ENCODE results near the gene RAD23B. TPM values are rescaled to one million over a fixed set of nuclear protein-coding genes. Genes with fewer than 3 reads are reported as not detected.

The RAD23B gene
- total RNA-seq, 1 donor from 2014 or later, result 82.8 TPM

DNA sequence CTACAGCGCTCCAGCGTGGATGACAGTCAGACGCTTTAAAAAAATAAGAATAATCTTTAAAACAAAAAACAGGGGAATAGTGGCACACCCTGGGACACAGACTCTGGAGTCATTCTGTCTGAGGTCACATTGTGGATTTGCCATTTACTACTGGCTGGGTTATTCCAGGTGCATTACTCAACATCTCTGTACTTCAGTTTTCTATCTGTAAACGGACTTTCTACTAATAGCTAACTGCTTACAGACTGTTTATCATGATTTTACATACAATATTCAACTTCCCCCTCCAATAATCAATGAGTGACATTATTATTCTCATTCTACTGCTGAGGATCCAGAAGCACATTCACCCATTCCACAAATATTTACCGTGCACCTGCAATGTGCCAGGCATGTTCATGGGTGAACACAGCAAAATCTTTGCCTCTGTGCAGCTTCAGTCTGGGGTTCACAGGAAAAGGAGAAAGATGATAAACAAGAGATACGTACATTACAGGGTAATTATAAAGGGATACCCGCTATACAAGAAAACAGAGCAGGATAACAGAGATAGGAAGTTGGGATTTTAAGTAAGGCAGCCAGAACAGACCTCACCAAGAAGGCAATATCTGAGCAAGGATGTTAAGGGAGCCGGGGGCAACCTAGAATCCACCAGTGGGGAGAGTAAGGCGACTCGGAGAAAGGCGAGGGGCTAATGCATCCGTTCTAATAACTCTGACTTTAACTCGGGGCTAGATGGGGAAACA lies 984 bp upstream of the RAD23B start:
- TF ChIP-seq, protein P1, sequence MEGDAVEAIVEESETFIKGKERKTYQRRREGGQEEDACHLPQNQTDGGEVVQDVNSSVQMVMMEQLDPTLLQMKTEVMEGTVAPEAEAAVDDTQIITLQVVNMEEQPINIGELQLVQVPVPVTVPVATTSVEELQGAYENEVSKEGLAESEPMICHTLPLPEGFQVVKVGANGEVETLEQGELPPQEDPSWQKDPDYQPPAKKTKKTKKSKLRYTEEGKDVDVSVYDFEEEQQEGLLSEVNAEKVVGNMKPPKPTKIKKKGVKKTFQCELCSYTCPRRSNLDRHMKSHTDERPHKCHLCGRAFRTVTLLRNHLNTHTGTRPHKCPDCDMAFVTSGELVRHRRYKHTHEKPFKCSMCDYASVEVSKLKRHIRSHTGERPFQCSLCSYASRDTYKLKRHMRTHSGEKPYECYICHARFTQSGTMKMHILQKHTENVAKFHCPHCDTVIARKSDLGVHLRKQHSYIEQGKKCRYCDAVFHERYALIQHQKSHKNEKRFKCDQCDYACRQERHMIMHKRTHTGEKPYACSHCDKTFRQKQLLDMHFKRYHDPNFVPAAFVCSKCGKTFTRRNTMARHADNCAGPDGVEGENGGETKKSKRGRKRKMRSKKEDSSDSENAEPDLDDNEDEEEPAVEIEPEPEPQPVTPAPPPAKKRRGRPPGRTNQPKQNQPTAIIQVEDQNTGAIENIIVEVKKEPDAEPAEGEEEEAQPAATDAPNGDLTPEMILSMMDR (conservative IDR thresholded peaks at IDR 0.05; ENCODE audit: low read depth, low read length), result no peak
- H3K4me3 ChIP-seq (ENCODE audit: low read depth, low read length), result peak overlapping the region; percentile 62
- DNase-seq (ENCODE audit: low read depth), result no peak

DNA sequence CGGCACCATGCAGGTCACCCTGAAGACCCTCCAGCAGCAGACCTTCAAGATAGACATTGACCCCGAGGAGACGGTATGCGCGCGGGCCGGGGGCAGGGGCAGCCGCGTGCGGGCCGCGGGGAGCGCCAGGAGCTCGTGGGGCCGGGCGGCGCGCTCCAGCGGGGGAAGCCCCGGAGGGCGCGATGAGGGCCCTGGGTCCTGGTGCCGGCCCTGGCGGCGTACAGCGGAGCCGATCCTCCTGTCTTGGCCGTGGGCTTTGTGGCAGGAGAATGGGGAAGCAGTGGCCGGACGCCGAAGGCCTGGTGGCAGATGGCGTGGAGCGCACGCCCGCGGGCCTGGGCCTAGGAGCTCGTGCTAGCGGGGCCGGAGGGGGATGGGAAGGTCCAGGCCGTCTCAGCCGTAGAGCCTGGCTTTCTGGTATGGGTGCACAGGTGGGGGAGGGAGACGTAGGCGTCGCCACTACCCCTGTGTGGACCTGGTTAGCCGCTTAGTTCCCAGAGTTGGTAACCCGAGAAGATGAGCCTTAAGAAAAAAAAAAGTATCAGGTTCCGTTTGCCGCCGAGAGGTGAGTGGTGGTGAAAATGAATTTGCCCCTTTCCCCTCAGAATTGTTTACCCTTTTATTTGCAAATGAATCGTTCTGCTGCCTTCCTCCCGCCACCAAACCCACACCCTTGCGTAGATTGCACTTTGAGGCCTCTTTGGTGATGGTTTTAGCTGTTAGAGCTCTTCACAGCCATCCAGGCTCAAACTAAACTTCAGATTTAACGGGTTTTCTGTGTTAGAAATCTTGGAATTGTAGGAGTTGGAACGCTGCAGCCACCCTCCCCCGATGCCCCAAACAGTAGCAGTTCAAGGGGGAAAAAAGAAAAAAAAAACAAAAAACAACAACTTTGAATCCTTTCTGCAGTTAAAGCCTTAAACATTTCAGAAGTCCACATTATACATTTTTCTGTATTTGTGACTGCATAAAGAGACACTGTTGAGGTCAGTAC lies 841 bp downstream of the RAD23B start:
- no peak for DNase-seq (ENCODE audit: low read depth)
- peak overlapping the region; percentile 62 for H3K4me3 ChIP-seq (ENCODE audit: low read depth, low read length)
- TF ChIP-seq, protein P1 (conservative IDR thresholded peaks at IDR 0.05; ENCODE audit: low read depth, low read length), result no peak

DNA sequence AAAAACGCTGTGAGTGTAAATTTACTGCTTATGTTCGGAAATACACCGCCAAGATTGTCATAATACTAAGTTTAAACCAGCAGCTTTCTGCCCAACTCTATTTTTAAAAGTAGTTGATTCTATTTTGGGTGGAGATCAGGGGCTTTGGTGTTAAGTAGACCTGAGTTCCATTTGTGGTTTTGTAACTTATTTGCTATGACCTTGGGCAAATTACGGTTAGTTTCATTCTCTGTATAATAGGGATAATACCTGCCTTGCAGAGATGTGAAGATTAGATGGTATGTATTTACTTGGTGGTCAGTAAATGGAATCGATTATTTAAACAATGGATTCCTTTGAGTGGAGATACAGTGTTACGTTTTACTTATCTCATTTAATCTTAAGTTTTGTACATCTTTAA lies 1.6 kb downstream of the RAD23B start:
- TF ChIP-seq, protein P1 (conservative IDR thresholded peaks at IDR 0.05; ENCODE audit: low read depth, low read length), result no peak

DNA sequence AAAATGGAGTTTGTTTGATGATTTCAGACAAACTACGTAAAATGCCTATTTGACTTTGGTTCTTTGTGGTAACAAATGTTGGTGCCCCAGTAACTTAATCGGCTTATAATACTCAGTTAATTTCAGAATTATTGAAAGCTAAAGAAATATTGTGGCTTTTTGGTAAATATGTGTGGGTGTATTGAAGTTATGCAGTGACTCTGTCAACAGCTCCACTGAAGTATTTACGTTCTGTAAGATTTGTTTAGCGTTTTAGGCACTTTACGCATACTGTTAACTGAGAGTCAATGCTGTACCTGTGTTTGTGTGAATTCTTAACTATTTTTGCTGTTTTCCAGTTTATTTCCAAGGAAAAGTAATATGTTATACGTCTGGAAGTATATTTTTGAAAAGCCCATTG lies 2.2 kb downstream of the RAD23B start:
- H3K4me3 ChIP-seq (ENCODE audit: low read depth, low read length), result peak overlapping the region; percentile 62
- DNase-seq (ENCODE audit: low read depth), result no peak
- TF ChIP-seq, protein P1 (conservative IDR thresholded peaks at IDR 0.05; ENCODE audit: low read depth, low read length), result no peak

More for the DNA sequence above, 1.6 kb downstream of the RAD23B start:
- H3K4me3 ChIP-seq (ENCODE audit: low read depth, low read length), result peak overlapping the region; percentile 62
- DNase-seq (ENCODE audit: low read depth), result no peak

DNA sequence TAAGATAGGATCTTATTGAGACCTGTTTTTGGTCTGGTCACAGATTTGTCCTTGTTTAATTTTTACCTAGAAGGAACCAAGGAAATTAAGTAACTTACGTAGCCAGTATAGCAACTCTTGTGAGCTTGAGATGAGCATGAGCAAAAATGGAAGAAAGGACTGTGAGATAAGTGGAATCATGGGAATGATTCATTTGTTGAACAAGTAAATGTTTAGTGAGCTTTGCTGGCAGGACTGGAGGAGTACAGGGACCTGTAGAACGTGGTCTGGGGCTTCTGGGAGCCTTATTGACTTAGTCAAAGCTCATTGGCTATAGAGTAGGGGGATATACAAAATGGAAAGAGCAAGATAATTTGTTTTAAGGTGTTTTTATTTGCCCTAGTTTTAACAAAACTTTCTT lies 3.0 kb downstream of the RAD23B start:
- DNase-seq (ENCODE audit: low read depth), result no peak
- H3K4me3 ChIP-seq (ENCODE audit: low read depth, low read length), result peak overlapping the region; percentile 62
- TF ChIP-seq, protein P1 (conservative IDR thresholded peaks at IDR 0.05; ENCODE audit: low read depth, low read length), result no peak

DNA sequence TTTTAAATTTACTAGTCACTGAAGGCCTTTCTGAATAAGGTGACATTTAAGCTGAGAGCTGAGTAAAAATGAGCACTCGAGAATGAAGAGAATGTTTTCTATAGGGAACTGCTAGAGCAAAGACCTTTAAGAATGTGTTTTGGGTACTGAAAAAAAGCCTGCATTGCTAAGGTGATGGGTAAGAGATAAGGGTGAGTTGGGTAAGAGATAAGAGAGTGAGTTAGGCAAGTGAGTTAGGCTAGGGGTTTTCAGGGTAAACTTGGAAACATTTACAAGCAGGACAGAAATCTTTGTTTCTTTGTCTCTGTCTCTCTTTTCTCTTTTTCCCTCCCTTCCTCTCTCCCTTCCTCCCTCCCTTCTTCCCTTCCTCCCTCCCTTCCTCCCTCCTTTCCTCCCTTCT lies 5.6 kb downstream of the RAD23B start:
- no peak overlapping the region for H3K4me3 ChIP-seq (ENCODE audit: low read depth, low read length)
- DNase-seq (ENCODE audit: low read depth), result no peak
- TF ChIP-seq, protein P1 (conservative IDR thresholded peaks at IDR 0.05; ENCODE audit: low read depth, low read length), result no peak

Data from epithelial cell of proximal tubule (primary cell).